GM19099 (cell line): Measurements from ENCODE around the gene CDT1.

Experiments used
- POLR2A ChIP-seq: IDR thresholded peaks from 3 replicates; pipeline ENCODE4 v1.6.1; 2011; ENCODE audit warnings: low read depth; ENCODE audit not compliant: insufficient read length; ENCODE audit errors: extremely low read depth

Gene CDT1

GRCh38 chr16:88805340-88805715 is 1.7 kb downstream of the CDT1 start:
- TF ChIP-seq POLR2A: no peak

DNA sequence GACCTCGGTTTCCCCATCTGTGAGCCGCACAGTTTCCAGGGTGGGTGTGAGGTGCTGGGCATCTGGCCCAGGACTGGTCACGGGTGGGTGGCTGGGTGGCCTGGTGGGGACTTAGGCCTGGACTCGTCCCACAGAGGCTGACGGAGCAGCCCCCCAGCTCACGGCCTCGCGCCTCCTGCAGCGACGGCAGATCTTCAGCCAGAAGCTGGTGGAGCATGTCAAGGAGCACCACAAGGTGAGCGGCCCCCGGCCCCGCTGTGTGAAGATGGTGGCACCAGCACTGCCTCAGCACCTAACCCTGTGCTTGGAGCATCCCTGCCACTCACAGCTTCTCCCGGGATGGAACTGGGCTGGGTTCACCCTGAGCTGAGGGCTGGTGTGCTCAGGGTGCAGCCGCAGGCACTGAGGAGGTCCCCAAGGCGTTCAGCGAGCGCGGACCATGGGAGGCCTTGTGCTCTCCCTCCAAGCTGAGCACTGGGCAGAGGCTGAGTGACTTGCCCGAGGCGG is 2.4 kb downstream of the CDT1 start:
- TF ChIP-seq POLR2A: no peak

- no peak for TF ChIP-seq POLR2A
Observed at GRCh38 chr16:88806491-88807111, 3.0 kb downstream of the CDT1 start.

- peak; percentile 21 for TF ChIP-seq POLR2A
Observed at GRCh38 chr16:88807142-88807625, 3.6 kb downstream of the CDT1 start.

GRCh38 chr16:88807626-88808453 is 4.3 kb downstream of the CDT1 start:
- TF ChIP-seq POLR2A: peak; percentile 11

DNA sequence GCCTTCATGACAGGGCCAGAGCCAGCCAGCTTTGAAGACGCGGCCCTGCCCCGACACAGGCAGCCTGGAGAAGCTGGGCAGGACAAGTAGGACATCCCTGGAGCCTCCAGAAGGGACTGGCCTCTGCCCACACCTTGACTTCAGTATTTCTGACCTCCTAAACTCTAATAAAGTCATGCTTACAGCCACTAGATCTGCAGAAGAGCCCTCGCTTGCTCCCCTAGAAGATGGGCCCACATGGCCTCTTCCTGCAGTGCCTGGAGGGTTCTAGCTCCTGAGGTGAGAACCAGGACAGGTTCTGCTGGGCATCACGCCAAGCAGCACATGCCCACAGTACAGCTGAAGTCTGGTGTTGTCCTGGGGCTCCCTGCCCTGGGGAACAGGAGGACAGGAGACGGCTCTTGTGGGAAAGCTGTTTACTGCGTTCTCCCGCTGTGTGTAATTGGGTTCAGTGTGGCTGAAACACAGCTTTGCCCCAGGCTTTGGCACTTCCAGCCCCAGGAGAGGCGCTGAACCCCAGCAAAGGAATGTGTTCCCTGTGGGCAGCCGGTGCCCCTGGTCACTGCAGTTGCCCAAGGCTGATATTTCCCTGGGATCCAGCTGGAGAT is 5.6 kb downstream of the CDT1 start:
- no peak for TF ChIP-seq POLR2A

GRCh38 chr16:88809676-88810165 is 6.1 kb downstream of the CDT1 start:
- peak; percentile 41 for TF ChIP-seq POLR2A

DNA sequence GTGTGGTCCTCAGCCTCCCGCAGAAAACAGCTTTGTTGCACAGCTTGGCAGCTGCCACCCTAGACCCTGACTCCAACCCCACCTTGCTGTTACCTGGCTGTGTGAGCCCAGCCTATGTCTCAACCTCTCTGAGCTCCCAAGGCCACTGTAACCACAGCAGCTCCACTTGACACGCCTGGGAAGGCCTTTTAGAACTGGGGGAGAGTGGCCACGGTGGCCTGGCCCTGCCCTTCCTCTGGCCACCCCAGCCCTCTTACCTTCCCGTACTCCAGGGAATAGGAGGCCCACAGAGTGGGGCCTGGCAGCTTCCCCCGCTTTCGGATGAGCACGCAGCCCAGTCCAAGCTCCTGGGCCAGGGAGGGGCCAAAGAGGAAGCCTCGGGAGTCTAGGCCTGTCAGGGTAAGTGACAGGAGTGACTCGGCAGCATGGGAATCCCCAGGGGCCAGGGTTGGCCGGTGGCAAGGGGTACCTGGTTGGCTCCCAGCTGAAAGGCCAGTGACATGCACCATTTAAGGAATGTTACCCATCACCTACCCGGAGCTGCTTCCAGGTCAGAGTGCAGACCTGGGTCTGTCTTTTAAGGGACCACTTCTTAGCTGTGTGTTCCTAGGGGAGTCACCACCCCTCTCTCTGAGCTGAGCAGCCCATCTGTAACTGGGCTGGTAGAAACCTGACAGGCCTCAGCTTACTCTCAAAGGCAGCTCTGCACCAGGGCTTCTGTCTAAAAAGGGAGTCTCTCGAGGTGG is 6.8 kb downstream of the CDT1 start:
- TF ChIP-seq POLR2A: peak; percentile 6

- TF ChIP-seq POLR2A: peak; percentile 79
Observed at GRCh38 chr16:88810912-88811768, 7.6 kb downstream of the CDT1 start.

DNA sequence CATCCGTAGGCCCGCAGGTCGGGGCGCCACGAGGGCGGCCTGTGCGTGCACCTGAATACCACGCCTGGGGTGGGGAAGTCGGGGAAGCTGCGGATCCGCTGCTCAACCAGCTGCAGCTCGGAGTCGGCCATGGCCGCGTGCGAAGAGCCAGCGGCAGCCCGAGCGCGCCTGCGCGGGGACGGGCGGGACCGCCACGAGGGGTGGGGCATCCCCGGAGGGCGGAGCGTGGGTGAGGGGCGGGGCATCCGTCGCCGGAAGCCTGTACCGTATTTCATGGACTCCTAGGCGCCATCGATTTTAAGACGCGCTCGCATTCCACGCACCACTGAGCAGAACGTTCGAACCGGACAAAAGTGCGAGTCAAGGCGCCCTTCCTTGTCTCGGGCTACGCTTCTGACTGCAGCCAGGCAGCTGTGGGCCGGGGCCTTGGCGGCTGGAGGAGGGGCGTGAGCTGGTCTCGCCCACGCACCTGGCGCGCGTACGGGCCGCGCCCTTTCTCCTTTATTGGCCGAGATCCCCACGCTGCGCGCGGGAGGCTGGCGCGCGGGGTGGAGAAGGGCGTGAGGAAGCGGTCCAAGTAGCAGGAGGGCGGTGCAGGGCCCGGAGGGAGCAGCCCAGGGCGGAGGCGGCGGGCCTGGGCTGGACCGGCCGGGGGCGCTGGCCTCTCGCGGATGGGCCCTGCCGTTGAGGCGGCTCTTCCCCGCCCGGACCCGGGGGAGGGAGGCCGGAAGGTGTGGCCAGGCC is 8.4 kb downstream of the CDT1 start, which contains the start of gene APRT:
Gene APRT, minus strand, starts transcription at position 160 of the 744 bp plus-strand sequence. Its CDS starts 29 bp downstream, at position 131.
- peak; percentile 91 for TF ChIP-seq POLR2A

- TF ChIP-seq POLR2A: no peak
Observed at GRCh38 chr16:88812513-88813268, 9.1 kb downstream of the CDT1 start.

DNA sequence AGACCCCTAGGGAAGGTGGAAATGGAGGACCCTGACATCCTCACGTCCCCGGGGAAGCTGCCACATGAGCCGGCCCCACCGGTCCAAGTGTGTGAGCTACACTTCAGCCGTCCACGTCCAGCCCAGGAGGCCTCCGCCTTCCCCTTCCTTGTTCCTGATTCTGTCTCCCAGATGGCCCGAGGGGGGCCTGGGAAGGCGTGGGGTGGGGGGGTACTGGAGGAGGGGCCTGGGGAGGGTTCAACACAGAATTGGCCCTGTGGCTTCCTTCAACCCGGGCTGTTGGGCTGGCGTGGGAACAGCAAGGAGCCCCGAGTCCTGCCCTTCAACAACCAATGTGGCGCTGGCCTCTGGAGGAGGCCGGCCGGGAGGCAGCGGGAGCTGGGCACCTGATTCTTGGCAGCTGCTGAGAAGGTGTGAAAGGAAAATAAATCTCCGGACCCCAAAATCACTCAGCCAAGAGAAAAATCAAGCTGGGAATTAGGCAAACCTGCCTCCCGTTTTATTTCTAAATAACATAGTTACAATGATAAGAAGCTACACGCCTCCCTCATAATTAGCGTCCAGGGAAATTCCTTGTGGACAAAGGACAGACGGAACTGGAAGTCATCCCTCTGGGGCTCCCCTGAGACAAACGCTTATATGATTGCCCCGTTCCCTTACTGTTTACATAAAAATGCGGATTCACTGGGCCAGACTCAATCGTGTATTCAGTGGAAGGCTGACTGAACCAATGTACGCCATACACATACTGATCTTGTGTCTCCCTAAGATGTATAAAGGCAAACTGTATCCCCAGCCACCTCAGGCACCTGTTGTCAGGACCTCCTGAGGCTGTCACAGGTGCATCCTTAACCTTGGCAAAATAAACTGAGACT is 9.9 kb downstream of the CDT1 start:
- no peak for TF ChIP-seq POLR2A

DNA sequence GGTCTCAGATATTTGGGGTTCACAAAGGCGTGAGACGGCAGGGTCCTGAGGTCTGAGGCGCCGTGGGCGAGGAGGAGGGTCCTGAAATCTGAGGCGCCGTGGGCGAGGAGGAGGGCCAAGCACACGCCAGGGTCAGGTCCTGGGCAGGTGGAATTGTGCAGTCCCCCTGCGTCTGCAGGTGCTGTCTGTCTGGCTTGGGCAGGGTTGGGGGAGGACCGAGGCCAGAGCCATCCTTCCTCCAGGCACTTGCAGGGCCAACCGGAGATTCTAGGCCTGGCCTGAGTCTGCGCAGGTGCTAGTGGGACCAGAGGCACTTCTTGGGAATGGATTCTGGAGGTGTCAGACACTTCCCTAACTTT is 10.5 kb downstream of the CDT1 start:
- no peak for TF ChIP-seq POLR2A
